NT2/D1 (cell line): Measurements from ENCODE around the gene MNAT1.

Experiments
- DNase-seq: peaks from one replicate; pipeline ENCODE4 v3.0.0-alpha.2; 2011; ENCODE audit warnings: low read depth, low spot score
- H3K27me3 ChIP-seq: 2 replicates; pipeline ENCODE4 v1.6.0; 2011; ENCODE audit warnings: mild to moderate bottlenecking; ENCODE audit not compliant: insufficient read length, insufficient read depth
- H3K36me3 ChIP-seq: 2 replicates; pipeline ENCODE4 v1.6.1; 2011; ENCODE audit warnings: mild to moderate bottlenecking, low read length, mixed read lengths; ENCODE audit not compliant: insufficient read depth, insufficient read length
- H3K4me1 ChIP-seq: 2 replicates; pipeline ENCODE4 v1.5.1; 2011; ENCODE audit not compliant: insufficient read depth, insufficient read length
- H3K4me3 ChIP-seq: 2 replicates; pipeline ENCODE4 v1.5.1; 2011; ENCODE audit warnings: low read depth; ENCODE audit not compliant: insufficient read length
- H3K9ac ChIP-seq: 2 replicates; pipeline ENCODE4 v1.6.0; 2011; ENCODE audit warnings: low read depth; ENCODE audit not compliant: insufficient read length
- H3K9me3 ChIP-seq: 2 replicates; pipeline ENCODE4 v1.5.1; 2011; ENCODE audit warnings: mild to moderate bottlenecking, low read length; ENCODE audit not compliant: insufficient read depth
- SUZ12 ChIP-seq: IDR thresholded peaks from 2 replicates; pipeline ENCODE4 v1.6.1; 2011; ENCODE audit not compliant: insufficient read length, insufficient read depth; ENCODE audit errors: extremely low read depth
- YY1 ChIP-seq: IDR thresholded peaks from 2 replicates; pipeline ENCODE4 v1.6.1; 2011; ENCODE audit not compliant: insufficient read length, insufficient read depth
- ZNF274 ChIP-seq: IDR thresholded peaks from 2 replicates; pipeline ENCODE4 v1.6.1; 2011; ENCODE audit warnings: mild to moderate bottlenecking, low read depth, low read length

MNAT1 gene

DNA sequence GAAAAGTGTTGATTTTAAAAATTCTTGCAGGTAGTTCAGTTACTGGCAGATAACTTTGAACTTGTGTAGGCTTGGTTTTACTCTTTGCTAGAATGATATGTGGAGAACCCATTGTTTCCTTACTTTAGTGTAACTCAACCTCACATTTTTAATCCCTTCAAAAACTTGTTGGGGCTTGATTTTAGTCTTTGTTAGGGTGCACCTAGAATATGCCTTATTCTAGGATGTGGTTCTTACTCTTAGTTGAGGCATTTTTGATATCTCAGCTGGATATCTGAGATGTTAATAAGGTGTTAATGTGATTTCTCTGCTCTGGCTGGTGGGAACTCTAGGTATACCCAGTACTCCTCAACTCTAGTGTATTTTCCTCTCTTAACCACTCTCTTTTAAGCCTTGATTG, 10.0 kb downstream of the MNAT1 start:
- no peaks in the 10 kb centered on the region for H3K4me1 ChIP-seq
- no peak overlapping the region for H3K4me3 ChIP-seq
- no peak for DNase-seq
- TF ChIP-seq ZNF274, result no peak
- no peak for TF ChIP-seq SUZ12
- no peak for TF ChIP-seq YY1
- no peak overlapping the region for H3K9ac ChIP-seq
- no peaks in the 10 kb centered on the region for H3K9me3 ChIP-seq
- no peaks in the 10 kb centered on the region for H3K27me3 ChIP-seq
- no peaks in the 10 kb centered on the region for H3K36me3 ChIP-seq

DNA sequence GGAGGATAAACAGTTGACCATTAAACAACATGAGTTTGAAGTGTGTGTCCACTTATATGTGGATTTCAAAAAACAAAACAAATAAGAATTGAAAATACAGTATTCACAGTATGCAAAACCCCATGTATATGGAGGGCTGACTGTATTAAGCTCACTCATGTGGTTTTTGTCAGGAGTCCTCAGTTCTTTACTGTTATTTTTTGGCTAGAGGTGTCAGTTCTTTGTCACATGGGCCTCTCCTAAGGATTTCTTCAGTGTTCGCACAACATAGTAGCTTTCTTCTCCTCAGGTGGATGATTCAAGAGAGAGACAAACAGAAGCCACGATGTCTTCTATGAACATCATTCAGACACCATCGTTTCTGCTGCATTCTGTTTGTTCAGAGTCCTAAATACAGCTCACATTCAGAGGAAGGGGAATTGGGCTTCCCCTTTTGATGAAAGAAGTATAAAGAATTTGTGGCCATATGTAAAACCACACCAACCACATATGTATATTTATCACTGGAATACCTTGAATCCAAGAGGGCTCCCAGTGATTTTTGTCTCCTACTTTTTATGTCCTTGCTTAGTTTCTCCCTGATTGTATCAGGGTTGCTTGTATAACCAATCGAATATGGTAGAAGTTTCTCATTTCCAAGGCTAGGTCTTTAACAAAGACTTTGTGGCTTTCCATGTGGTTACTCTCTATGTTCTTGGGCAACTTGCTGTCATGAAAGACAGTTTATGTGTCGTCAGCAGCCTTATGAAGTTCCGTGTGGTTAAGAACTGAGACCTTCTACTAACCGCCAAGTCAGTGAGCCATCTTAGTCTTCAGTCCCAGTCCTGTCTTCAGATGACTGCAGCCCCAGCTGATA, 18.9 kb downstream of the MNAT1 start:
- TF ChIP-seq SUZ12, result no peak
- no peak for TF ChIP-seq ZNF274
- TF ChIP-seq YY1, result no peak
- no peaks in the 10 kb centered on the region for H3K9me3 ChIP-seq
- H3K4me3 ChIP-seq, result no peak overlapping the region
- H3K36me3 ChIP-seq, result no peaks in the 10 kb centered on the region
- H3K4me1 ChIP-seq, result peaks cover 3% of the 10 kb centered on the region
- H3K27me3 ChIP-seq, result no peaks in the 10 kb centered on the region
- no peak for DNase-seq
- no peak overlapping the region for H3K9ac ChIP-seq

DNA sequence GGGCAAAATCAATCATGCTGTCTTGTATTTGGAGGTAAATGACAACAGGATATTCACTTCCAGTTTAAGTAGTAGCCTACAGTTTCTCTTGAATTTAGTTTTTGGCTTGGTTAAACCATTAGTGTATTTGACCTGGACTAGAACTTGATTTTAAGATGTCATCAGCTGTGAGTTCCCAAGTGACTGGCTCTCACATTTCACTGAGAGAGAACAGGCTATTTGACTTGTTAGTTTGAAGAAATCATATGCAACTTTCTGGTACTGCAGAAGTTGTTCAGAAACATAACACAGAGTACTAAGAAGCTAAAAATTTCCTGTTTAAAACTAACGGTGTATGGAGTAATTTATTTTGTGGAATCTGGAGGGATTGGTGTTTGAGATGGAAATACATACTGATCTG, 22.3 kb downstream of the MNAT1 start:
- no peaks in the 10 kb centered on the region for H3K27me3 ChIP-seq
- TF ChIP-seq ZNF274 (no peak), YY1 (no peak), SUZ12 (no peak)
- no peak overlapping the region for H3K4me3 ChIP-seq
- H3K36me3 ChIP-seq, result no peaks in the 10 kb centered on the region
- H3K9ac ChIP-seq, result no peak overlapping the region
- no peak for DNase-seq
- H3K4me1 ChIP-seq, result peaks cover 3% of the 10 kb centered on the region
- no peaks in the 10 kb centered on the region for H3K9me3 ChIP-seq

DNA sequence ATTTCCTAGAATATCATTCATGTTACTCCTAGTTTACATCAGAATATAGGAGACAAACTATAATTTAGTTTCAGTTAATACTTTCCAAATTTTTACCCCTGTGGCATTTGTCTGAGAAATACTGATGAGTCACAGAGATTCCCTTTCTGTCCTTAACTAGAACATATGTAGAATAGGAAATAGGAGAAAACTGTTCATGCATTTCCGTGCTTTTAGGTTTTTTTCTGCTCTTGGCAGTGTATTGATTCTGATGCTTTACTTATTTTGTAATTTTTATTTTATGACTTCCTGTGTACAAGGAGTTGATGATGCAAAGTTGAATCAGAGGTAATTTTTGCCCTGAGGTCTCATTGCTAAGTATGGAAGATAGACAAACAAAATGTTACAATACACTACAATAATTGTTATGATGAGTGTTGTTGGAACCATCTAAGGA, 23.0 kb downstream of the MNAT1 start:
- no peaks in the 10 kb centered on the region for H3K9me3 ChIP-seq
- no peak overlapping the region for H3K4me3 ChIP-seq
- peaks cover 3% of the 10 kb centered on the region for H3K4me1 ChIP-seq
- TF ChIP-seq ZNF274, result no peak
- no peak for TF ChIP-seq SUZ12
- no peak for TF ChIP-seq YY1
- H3K36me3 ChIP-seq, result no peaks in the 10 kb centered on the region
- no peaks in the 10 kb centered on the region for H3K27me3 ChIP-seq
- no peak overlapping the region for H3K9ac ChIP-seq
- DNase-seq, result no peak

DNA sequence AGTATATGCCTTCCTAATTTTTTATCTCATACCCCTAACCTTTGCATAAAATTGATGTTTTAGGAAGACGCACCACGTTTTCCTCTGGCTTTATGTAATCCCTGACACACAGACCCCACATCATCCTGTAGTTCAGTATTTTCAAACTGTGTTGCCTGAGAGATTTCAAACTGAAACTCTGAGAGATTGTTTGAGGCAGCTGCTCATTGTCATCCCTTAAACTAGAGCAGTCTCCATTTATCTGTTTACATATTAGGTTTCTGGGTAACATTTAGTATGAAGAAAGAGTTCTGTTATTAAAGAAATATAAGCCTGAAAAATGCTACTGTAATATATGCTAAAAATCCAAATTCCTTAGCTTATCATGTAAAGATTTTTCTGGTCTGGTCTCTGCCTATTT, 24.3 kb downstream of the MNAT1 start:
- DNase-seq, result no peak
- Histone ChIP-seq H3K36me3 (no peaks in the 10 kb centered on the region), H3K27me3 (no peaks in the 10 kb centered on the region), H3K4me1 (peaks cover 3% of the 10 kb centered on the region), H3K9me3 (no peaks in the 10 kb centered on the region), H3K9ac (no peak overlapping the region), H3K4me3 (no peak overlapping the region)
- no peak for TF ChIP-seq SUZ12
- no peak for TF ChIP-seq ZNF274
- no peak for TF ChIP-seq YY1

DNA sequence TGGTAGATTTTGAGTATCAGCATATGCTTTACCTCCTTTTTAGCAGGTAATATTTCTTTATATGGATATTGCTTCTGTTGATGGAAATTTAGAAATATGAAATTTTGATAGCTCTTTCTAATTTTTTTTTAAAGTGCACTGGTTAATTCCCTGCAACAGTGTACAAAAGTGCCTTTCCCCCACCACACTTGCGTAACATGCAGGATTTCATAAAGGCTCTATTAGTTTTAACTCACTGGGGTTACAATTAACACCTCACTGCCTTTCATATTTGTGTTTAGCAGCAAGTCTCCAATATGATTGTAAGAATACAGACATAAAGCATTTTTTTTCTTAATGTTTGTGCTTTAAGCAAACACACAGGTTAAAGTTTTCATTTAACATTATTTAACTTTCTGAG, 25.6 kb downstream of the MNAT1 start:
- no peaks in the 10 kb centered on the region for H3K9me3 ChIP-seq
- no peak overlapping the region for H3K9ac ChIP-seq
- H3K4me1 ChIP-seq, result peaks cover 3% of the 10 kb centered on the region
- H3K27me3 ChIP-seq, result no peaks in the 10 kb centered on the region
- H3K4me3 ChIP-seq, result no peak overlapping the region
- no peak for DNase-seq
- TF ChIP-seq SUZ12, result no peak
- TF ChIP-seq YY1, result no peak
- TF ChIP-seq ZNF274, result no peak
- H3K36me3 ChIP-seq, result no peaks in the 10 kb centered on the region

DNA sequence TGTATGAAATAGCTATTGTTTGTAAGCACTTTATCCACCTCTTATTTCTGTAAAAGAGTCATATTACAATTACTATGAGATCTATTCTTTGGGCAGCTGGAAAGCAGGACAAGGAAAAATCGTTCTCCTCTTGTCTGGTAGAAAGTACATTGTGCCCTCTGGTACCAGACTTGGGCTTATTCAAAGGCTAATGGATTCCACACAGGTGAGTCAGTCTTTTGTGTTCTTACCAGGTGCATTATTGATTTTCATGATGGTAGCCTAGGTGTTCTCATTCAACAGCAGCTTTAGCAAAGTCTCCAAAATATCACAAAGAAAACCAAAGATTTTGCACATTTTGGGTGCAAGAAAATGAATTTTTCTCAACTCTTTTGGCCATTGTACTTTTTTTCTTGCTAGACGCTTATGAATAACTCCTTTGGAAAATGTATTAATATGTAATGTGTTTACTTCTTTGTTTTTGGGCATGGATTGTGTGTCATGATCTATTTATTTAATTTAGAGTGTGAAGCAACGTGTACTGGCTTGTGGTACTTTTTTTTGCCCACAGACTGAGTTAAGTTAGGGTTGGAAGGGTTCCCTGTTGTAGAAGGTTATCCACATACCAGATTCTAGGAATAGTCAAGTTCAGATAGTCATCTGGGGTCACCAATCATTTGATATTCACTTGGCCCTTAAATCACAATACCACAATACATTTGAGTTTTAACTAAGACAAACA, 26.2 kb downstream of the MNAT1 start:
- no peak overlapping the region for H3K9ac ChIP-seq
- no peaks in the 10 kb centered on the region for H3K36me3 ChIP-seq
- no peak overlapping the region for H3K4me3 ChIP-seq
- no peaks in the 10 kb centered on the region for H3K9me3 ChIP-seq
- DNase-seq, result peak; percentile 6
- H3K4me1 ChIP-seq, result peaks cover 3% of the 10 kb centered on the region
- TF ChIP-seq YY1 (no peak), SUZ12 (no peak), ZNF274 (no peak)
- no peaks in the 10 kb centered on the region for H3K27me3 ChIP-seq
